Activated T-cell treated with anti-CD3 and anti-CD28 coated beads for 1 hour (primary cell): ENCODE measurements around the gene SP9.
A peak's percentile ranks its signal among the peaks of the same experiment; 100 is the strongest.

Experiments used
- DNase-seq: peaks from one replicate; pipeline ENCODE4 v3.0.0-alpha.2; 2020; ENCODE audit warnings: low read depth

Gene SP9

GRCh38 chr2:174333372-174334277 lies 1.1 kb upstream of the SP9 start:
- DNase-seq: no peak

GRCh38 chr2:174334278-174334715 lies 457 bp upstream of the SP9 start:
- DNase-seq: no peak

GRCh38 chr2:174335254-174335987 lies 667 bp downstream of the SP9 start:
- no peak for DNase-seq

GRCh38 chr2:174335988-174336500 lies 1.3 kb downstream of the SP9 start:
- DNase-seq: no peak

GRCh38 chr2:174336501-174337336 lies 2.0 kb downstream of the SP9 start:
- no peak for DNase-seq

GRCh38 chr2:174337337-174338146 lies 2.8 kb downstream of the SP9 start:
- no peak for DNase-seq

GRCh38 chr2:174338147-174338605 lies 3.4 kb downstream of the SP9 start:
- no peak for DNase-seq

- no peak for DNase-seq
These were observed 4.2 kb downstream of the SP9 start for GRCh38 chr2:174338671-174339560.

GRCh38 chr2:174339561-174340399 lies 5.0 kb downstream of the SP9 start:
- DNase-seq: no peak

- DNase-seq: no peak
These were observed 5.9 kb downstream of the SP9 start for GRCh38 chr2:174340400-174341292.

GRCh38 chr2:174341293-174341994 lies 6.7 kb downstream of the SP9 start:
- DNase-seq: peak; percentile 77

- no peak for DNase-seq
These were observed 7.4 kb downstream of the SP9 start for GRCh38 chr2:174341995-174342685.

- no peak for DNase-seq
These were observed 8.1 kb downstream of the SP9 start for GRCh38 chr2:174342686-174343342.

- DNase-seq: no peak
These were observed 8.5 kb downstream of the SP9 start for GRCh38 chr2:174343343-174343622.

- no peak for DNase-seq
These were observed 9.1 kb downstream of the SP9 start for GRCh38 chr2:174343623-174344455.
